ENCODE data around the gene METAP1D.
"Not testable (repeated sequence)": the region's sequence is repeated elsewhere in the genome, so short reads cannot be mapped to it uniquely, and the experiment has no call there.

DNA sequence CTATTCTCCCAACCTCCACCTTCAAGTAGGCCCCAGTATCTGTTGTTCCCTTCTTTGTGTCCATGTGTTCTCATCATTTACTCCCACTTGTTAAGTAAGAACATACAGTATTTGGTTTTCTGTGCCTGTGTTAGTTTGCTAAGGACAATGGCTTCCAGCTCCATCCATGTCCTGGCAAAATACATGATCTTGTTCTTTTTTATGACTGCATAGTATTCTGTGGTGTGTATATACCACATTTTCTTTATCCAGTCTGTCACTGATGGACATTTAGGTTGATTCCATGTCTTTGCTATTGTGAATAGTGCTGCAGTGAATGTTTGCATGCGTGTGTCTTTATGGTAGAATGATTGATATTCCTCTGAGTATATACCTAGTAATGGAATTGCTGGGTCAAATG, 15.8 kb upstream of the METAP1D start:
- TF ChIP-seq, protein P1, sequence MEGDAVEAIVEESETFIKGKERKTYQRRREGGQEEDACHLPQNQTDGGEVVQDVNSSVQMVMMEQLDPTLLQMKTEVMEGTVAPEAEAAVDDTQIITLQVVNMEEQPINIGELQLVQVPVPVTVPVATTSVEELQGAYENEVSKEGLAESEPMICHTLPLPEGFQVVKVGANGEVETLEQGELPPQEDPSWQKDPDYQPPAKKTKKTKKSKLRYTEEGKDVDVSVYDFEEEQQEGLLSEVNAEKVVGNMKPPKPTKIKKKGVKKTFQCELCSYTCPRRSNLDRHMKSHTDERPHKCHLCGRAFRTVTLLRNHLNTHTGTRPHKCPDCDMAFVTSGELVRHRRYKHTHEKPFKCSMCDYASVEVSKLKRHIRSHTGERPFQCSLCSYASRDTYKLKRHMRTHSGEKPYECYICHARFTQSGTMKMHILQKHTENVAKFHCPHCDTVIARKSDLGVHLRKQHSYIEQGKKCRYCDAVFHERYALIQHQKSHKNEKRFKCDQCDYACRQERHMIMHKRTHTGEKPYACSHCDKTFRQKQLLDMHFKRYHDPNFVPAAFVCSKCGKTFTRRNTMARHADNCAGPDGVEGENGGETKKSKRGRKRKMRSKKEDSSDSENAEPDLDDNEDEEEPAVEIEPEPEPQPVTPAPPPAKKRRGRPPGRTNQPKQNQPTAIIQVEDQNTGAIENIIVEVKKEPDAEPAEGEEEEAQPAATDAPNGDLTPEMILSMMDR (conservative IDR thresholded peaks at IDR 0.05; ENCODE audit: low read depth, low read length) = not testable (repeated sequence)
- not testable (repeated sequence) for TF ChIP-seq MAZ (IDR thresholded peaks at IDR 0.05; ENCODE audit: borderline replicate concordance, low read depth, low read length)
